HepG2 (cell line): Measurements from ENCODE around the gene MAPK11. TPM values are rescaled to one million over a fixed set of nuclear protein-coding genes. Genes with fewer than 3 reads are reported as not detected.
A peak's percentile ranks its signal among the peaks of the same experiment; 100 is the strongest.

Experiments used
- BCL6 ChIP-seq: IDR thresholded peaks from 2 replicates; pipeline ENCODE4 v1.6.1; 2016; ENCODE audit warnings: missing genetic modification reagents, missing compliant biosample characterization
- ETV5 ChIP-seq: IDR thresholded peaks from 2 replicates; pipeline ENCODE4 v1.6.1; 2018; ENCODE audit warnings: missing biosample characterization, missing genetic modification reagents, inconsistent platforms, borderline replicate concordance
- GZF1 ChIP-seq: sonication (generic); formaldehyde crosslinking; IDR thresholded peaks from 2 replicates; pipeline ENCODE4 v1.5.1; 2020; ENCODE audit warnings: mild to moderate bottlenecking, missing genetic modification reagents
- HMG20A ChIP-seq: IDR thresholded peaks from 2 replicates; pipeline ENCODE4 v1.6.1; 2016; ENCODE audit warnings: borderline replicate concordance
- HMGA1 ChIP-seq: sonication (generic); formaldehyde crosslinking; conservative IDR thresholded peaks from 2 replicates; pipeline ENCODE4 v1.4.0; 2020; ENCODE audit warnings: missing genetic modification reagents
- MLXIP ChIP-seq: sonication (generic); formaldehyde crosslinking; IDR thresholded peaks from 2 replicates; pipeline ENCODE4 v1.9.0; 2021; ENCODE audit warnings: missing genetic modification reagents, borderline replicate concordance
- NBN ChIP-seq: fragments of 450-650 bp; conservative IDR thresholded peaks from 2 replicates; pipeline ENCODE4 v1.6.1; 2017
- NFATC3 ChIP-seq: sonication (generic); formaldehyde crosslinking; IDR thresholded peaks from 2 replicates; pipeline ENCODE4 v1.5.1; 2020; ENCODE audit warnings: mild to moderate bottlenecking, missing genetic modification reagents
- POLR2AphosphoS2 ChIP-seq: IDR thresholded peaks from 2 replicates; pipeline ENCODE4 v1.6.1; 2011; ENCODE audit warnings: low read depth, low read length, improper control_type of control experiment
- RAD51 ChIP-seq: fragments of 450-650 bp; IDR thresholded peaks from 2 replicates; pipeline ENCODE4 v1.6.1; 2016; ENCODE audit warnings: borderline replicate concordance
- RFXAP ChIP-seq: sonication (generic); formaldehyde crosslinking; IDR thresholded peaks from 2 replicates; pipeline ENCODE4 v1.4.0; 2020; ENCODE audit warnings: missing genetic modification reagents, borderline replicate concordance
- SMAD3 ChIP-seq: sonication (generic); formaldehyde crosslinking; IDR thresholded peaks from 2 replicates; pipeline ENCODE4 v1.4.0; 2020; ENCODE audit warnings: missing genetic modification reagents
- TEAD2 ChIP-seq: sonication (generic); formaldehyde crosslinking; IDR thresholded peaks from 2 replicates; pipeline ENCODE4 v1.9.0; 2021; ENCODE audit warnings: missing genetic modification reagents
- TEF ChIP-seq: sonication (generic); formaldehyde crosslinking; IDR thresholded peaks from 2 replicates; pipeline ENCODE4 v1.5.0; 2020; ENCODE audit warnings: missing genetic modification reagents
- ZBTB8A ChIP-seq: sonication (generic); formaldehyde crosslinking; IDR thresholded peaks from 2 replicates; pipeline ENCODE4 v1.4.0; 2020; ENCODE audit warnings: mild to moderate bottlenecking, low read depth, missing genetic modification reagents, borderline replicate concordance
- ZMAT3 ChIP-seq: sonication (generic); formaldehyde crosslinking; conservative IDR thresholded peaks from 2 replicates; pipeline ENCODE4 v1.7.0; 2021; ENCODE audit warnings: missing genetic modification reagents
- ZNF232 ChIP-seq: sonication (generic); formaldehyde crosslinking; IDR thresholded peaks from 2 replicates; pipeline ENCODE4 v1.4.0; 2020; ENCODE audit warnings: missing genetic modification reagents, borderline replicate concordance
- ZNF354B ChIP-seq: sonication (generic); formaldehyde crosslinking; IDR thresholded peaks from 2 replicates; pipeline ENCODE4 v1.8.0; 2022; ENCODE audit warnings: mild to moderate bottlenecking, missing genetic modification reagents
- ZNF382 ChIP-seq: sonication (generic); formaldehyde crosslinking; IDR thresholded peaks from 2 replicates; pipeline ENCODE4 v1.5.0; 2020; ENCODE audit warnings: missing genetic modification reagents, mild to moderate bottlenecking, borderline replicate concordance
- ZNF430 ChIP-seq: sonication (generic); formaldehyde crosslinking; IDR thresholded peaks from 2 replicates; pipeline ENCODE4 v1.9.0; 2021; ENCODE audit warnings: mild to moderate bottlenecking, missing genetic modification reagents
- ZNF557 ChIP-seq: sonication (generic); formaldehyde crosslinking; IDR thresholded peaks from 2 replicates; pipeline ENCODE4 v1.4.0; 2020; ENCODE audit warnings: missing genetic modification reagents
- ZNF629 ChIP-seq: sonication (generic); formaldehyde crosslinking; conservative IDR thresholded peaks from 2 replicates; pipeline ENCODE4 v1.5.0; 2020; ENCODE audit warnings: missing genetic modification reagents
- ZSCAN21 ChIP-seq: sonication (generic); formaldehyde crosslinking; IDR thresholded peaks from 2 replicates; pipeline ENCODE4 v1.8.0; 2022; ENCODE audit warnings: mild to moderate bottlenecking, missing genetic modification reagents, moderate library complexity, borderline replicate concordance
- ZSCAN31 ChIP-seq: sonication (generic); formaldehyde crosslinking; IDR thresholded peaks from 2 replicates; pipeline ENCODE4 v1.5.0; 2020; ENCODE audit warnings: low read depth, mild to moderate bottlenecking, missing genetic modification reagents
- polyA plus RNA-seq, 8 experiments: library from polyadenylated mRNA; depleted of rRNA in 3 of 8; stranded (reverse) in 7 of 8; unstranded in 1 of 8; fragments of >200 nt; fragmentation: Illumina TruSeq in 4 of 8; extraction: Trizol in 4 of 8; gene quantifications; 2 replicates each; pipeline versions ENCODE4 v1.2.1 to v1.2.3, GENCODE V29; 2011 to 2016; ENCODE audit warnings: low read depth in 4 of 8, missing spikeins in 1 of 8, mixed read lengths in 1 of 8; ENCODE audit not compliant: insufficient read depth in 1 of 8
- total RNA-seq, 5 experiments: library from RNA; depleted of rRNA; stranded (reverse); fragments of >200 nt; fragmentation: Illumina TruSeq; extraction: Trizol; gene quantifications; 2 replicates each; pipeline ENCODE4 v1.2.3, GENCODE V29; 2016; ENCODE audit warnings: low read depth in 1 of 5
- TF ChIP-seq, protein P1 (sequence below): sonication (generic); formaldehyde crosslinking; IDR thresholded peaks from 2 replicates; pipeline ENCODE4 v1.8.0; 2022; ENCODE audit warnings: missing genetic modification reagents, low read depth, mild to moderate bottlenecking, borderline replicate concordance
- TF ChIP-seq, protein P2 (sequence below): sonication (generic); formaldehyde crosslinking; IDR thresholded peaks from 2 replicates; pipeline ENCODE4 v1.5.1; 2020; ENCODE audit warnings: missing genetic modification reagents, mild to moderate bottlenecking, borderline replicate concordance

MAPK11 gene
- total and polyA plus RNA-seq, 2 of the 13 experiments (the other 11 are each of a cell fraction or from before 2014, with no cell fraction given): 0.15 to 0.17 TPM

GRCh38 chr22:50244420-50245213, 25.6 kb downstream of the MAPK11 start, which contains the start of gene TUBGCP6 (continued):
- TF ChIP-seq HMG20A (CRISPR knock-in tag): no peak
- TF ChIP-seq, protein P1, sequence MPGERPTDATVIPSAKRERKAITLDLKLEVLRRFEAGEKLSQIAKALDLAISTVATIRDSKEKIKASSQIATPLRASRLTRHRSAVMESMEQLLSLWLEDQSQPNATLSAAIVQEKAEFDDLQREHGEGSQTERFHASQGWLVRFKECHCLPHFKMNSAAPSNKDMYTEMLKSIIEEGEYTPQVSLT (CRISPR knock-in tag): no peak
- TF ChIP-seq ZMAT3: peak; percentile 98
- TF ChIP-seq NBN: no peak
- TF ChIP-seq, protein P2, sequence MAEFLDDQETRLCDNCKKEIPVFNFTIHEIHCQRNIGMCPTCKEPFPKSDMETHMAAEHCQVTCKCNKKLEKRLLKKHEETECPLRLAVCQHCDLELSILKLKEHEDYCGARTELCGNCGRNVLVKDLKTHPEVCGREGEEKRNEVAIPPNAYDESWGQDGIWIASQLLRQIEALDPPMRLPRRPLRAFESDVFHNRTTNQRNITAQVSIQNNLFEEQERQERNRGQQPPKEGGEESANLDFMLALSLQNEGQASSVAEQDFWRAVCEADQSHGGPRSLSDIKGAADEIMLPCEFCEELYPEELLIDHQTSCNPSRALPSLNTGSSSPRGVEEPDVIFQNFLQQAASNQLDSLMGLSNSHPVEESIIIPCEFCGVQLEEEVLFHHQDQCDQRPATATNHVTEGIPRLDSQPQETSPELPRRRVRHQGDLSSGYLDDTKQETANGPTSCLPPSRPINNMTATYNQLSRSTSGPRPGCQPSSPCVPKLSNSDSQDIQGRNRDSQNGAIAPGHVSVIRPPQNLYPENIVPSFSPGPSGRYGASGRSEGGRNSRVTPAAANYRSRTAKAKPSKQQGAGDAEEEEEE: no peak
- TF ChIP-seq RFXAP: peak; percentile 65; the same call in 1 of the 2 replicates
- no peak for TF ChIP-seq ZNF354B (CRISPR knock-in tag)
- no peak; the same call in 1 of the 2 replicates for TF ChIP-seq BCL6
- TF ChIP-seq ZNF232 (CRISPR knock-in tag): peak; percentile 76; the same call in 1 of the 2 replicates
- peak; percentile 77; the same call in 1 of the 2 replicates for TF ChIP-seq NFATC3
- TF ChIP-seq TEF (CRISPR knock-in tag): no peak
- peak; percentile 43; the same call in 1 of the 2 replicates for TF ChIP-seq TEAD2
- peak; percentile 59; the same call in 1 of the 2 replicates for TF ChIP-seq MLXIP (CRISPR knock-in tag)
- peak; percentile 84 for TF ChIP-seq ZSCAN31 (CRISPR knock-in tag)
- TF ChIP-seq ZSCAN21 (CRISPR knock-in tag): peak; percentile 88
- no peak for TF ChIP-seq ZNF382 (CRISPR knock-in tag)
- TF ChIP-seq ZBTB8A (CRISPR knock-in tag): no peak
- TF ChIP-seq HMGA1 (CRISPR knock-in tag): no peak
- peak; percentile 83; the same call in 1 of the 2 replicates for TF ChIP-seq SMAD3 (CRISPR knock-in tag)
- no peak for TF ChIP-seq ZNF430 (CRISPR knock-in tag)
- 0 out of 2 replicates have a peak, but pooled peaks have one; percentile 22 for TF ChIP-seq ZNF629 (CRISPR knock-in tag)
- TF ChIP-seq ETV5: peak; percentile 90
- no peak for TF ChIP-seq RAD51
- peak; percentile 50; the same call in 1 of the 2 replicates for TF ChIP-seq GZF1 (CRISPR knock-in tag)
- no peak for TF ChIP-seq POLR2AphosphoS2
- no peak for TF ChIP-seq ZNF557 (CRISPR knock-in tag)
